ENCODE results near the gene IKZF4. TPM values are rescaled to one million over a fixed set of nuclear protein-coding genes. Genes with fewer than 3 reads are reported as not detected.

IKZF4 gene
- total and polyA plus RNA-seq, 7 donors, result 1.6 to 8.2 (median 5.9) TPM

Other genes with a start within 250 kb of the IKZF4 start
- 10 to 100 TPM; 38.3 to 52.6 (median 43.0) TPM for gene SARNP, start 203.3 kb upstream of the IKZF4 start, total RNA-seq
- 10 to 100 TPM; 72.6 to 98.0 (median 81.5) TPM for gene SARNP, start 203.3 kb upstream of the IKZF4 start, polyA plus RNA-seq
- 10 to 100 TPM; 12.6 to 27.2 (median 15.0) TPM for gene ORMDL2, start 203.0 kb upstream of the IKZF4 start, total RNA-seq
- gene ORMDL2, start 203.0 kb upstream of the IKZF4 start, polyA plus RNA-seq, result 10 to 100 TPM; 21.6 to 68.2 (median 24.3) TPM
- 10 to 100 TPM; 10.8 to 15.5 (median 12.6) TPM for gene DNAJC14, start 191.5 kb upstream of the IKZF4 start, total RNA-seq
- 10 to 100 TPM; 10.5 to 23.8 (median 20.1) TPM for gene DNAJC14, start 191.5 kb upstream of the IKZF4 start, polyA plus RNA-seq
- 1 to 10 TPM; 1.4 to 2.8 (median 1.8) TPM for gene MMP19, start 178.1 kb upstream of the IKZF4 start, total RNA-seq
- 1 to 10 TPM in 2 of 3 donors, under 1 TPM in 1; 0.66 to 4.1 (median 1.1) TPM for gene MMP19, start 178.1 kb upstream of the IKZF4 start, polyA plus RNA-seq
- 10 to 100 TPM; 14.6 to 20.6 (median 18.0) TPM for gene PYM1, start 93.1 kb upstream of the IKZF4 start, total RNA-seq
- gene PYM1, start 93.1 kb upstream of the IKZF4 start, polyA plus RNA-seq, result 10 to 100 TPM; 19.0 to 39.8 (median 26.1) TPM
- gene DGKA, start 89.9 kb upstream of the IKZF4 start, total RNA-seq, result 1 to 10 TPM; 4.3 to 5.4 (median 4.9) TPM
- 1 to 10 TPM; 2.0 to 2.6 (median 2.0) TPM for gene DGKA, start 89.9 kb upstream of the IKZF4 start, polyA plus RNA-seq
- gene PMEL, start 55.0 kb upstream of the IKZF4 start, total RNA-seq, result under 1 TPM in 1 of 4 donors, not detected in 3; 0.37 TPM
- gene PMEL, start 55.0 kb upstream of the IKZF4 start, polyA plus RNA-seq, result under 1 TPM; 0.14 to 0.23 (median 0.20) TPM
- gene CDK2, start 54.2 kb upstream of the IKZF4 start, total RNA-seq, result 10 to 100 TPM in 1 of 4 donors, 1 to 10 TPM in 3; 6.3 to 12.0 (median 7.9) TPM
- gene CDK2, start 54.2 kb upstream of the IKZF4 start, polyA plus RNA-seq, result 10 to 100 TPM in 2 of 3 donors, 1 to 10 TPM in 1; 5.1 to 13.9 (median 10.2) TPM
- gene RAB5B, start 47.0 kb upstream of the IKZF4 start, total RNA-seq, result 100 to 1,000 TPM in 2 of 4 donors, 10 to 100 TPM in 2; 92.8 to 107 (median 103) TPM
- gene RAB5B, start 47.0 kb upstream of the IKZF4 start, polyA plus RNA-seq, result 10 to 100 TPM; 36.8 to 83.6 (median 52.1) TPM
- gene SUOX, start 23.8 kb upstream of the IKZF4 start, total RNA-seq, result 10 to 100 TPM; 12.1 to 24.6 (median 15.6) TPM
- 10 to 100 TPM; 13.8 to 25.5 (median 15.5) TPM for gene SUOX, start 23.8 kb upstream of the IKZF4 start, polyA plus RNA-seq
- 10 to 100 TPM; 16.6 to 49.8 (median 23.6) TPM for gene RPS26, start 20.9 kb downstream of the IKZF4 start, total RNA-seq
- gene RPS26, start 20.9 kb downstream of the IKZF4 start, polyA plus RNA-seq, result 1,000 to 10,000 TPM in 1 of 3 donors, 100 to 1,000 TPM in 2; 712 to 1,360 (median 853) TPM
- gene ERBB3, start 59.1 kb downstream of the IKZF4 start, total RNA-seq, result 1 to 10 TPM in 2 of 4 donors, under 1 TPM in 2; 0.71 to 3.9 (median 1.3) TPM
- gene ERBB3, start 59.1 kb downstream of the IKZF4 start, polyA plus RNA-seq, result under 1 TPM; 0.13 to 0.26 (median 0.26) TPM
- 100 to 1,000 TPM in 3 of 4 donors, 10 to 100 TPM in 1; 75.3 to 138 (median 112) TPM for gene PA2G4, start 83.5 kb downstream of the IKZF4 start, total RNA-seq
- gene PA2G4, start 83.5 kb downstream of the IKZF4 start, polyA plus RNA-seq, result 100 to 1,000 TPM; 115 to 258 (median 157) TPM
- 1,000 to 10,000 TPM; 2,052 to 2,475 (median 2,223) TPM for gene RPL41, start 95.6 kb downstream of the IKZF4 start, total RNA-seq
- 1,000 to 10,000 TPM; 3,632 to 4,096 (median 3,726) TPM for gene RPL41, start 95.6 kb downstream of the IKZF4 start, polyA plus RNA-seq
- gene ZC3H10, start 97.2 kb downstream of the IKZF4 start, total RNA-seq, result 10 to 100 TPM in 1 of 4 donors, 1 to 10 TPM in 3; 5.0 to 10.3 (median 6.6) TPM
- gene ZC3H10, start 97.2 kb downstream of the IKZF4 start, polyA plus RNA-seq, result 1 to 10 TPM; 3.5 to 7.8 (median 4.5) TPM
- gene ESYT1, start 107.2 kb downstream of the IKZF4 start, total RNA-seq, result 10 to 100 TPM; 36.7 to 57.4 (median 44.4) TPM
- gene ESYT1, start 107.2 kb downstream of the IKZF4 start, polyA plus RNA-seq, result 10 to 100 TPM; 20.2 to 40.6 (median 21.0) TPM
- gene MYL6B, start 131.5 kb downstream of the IKZF4 start, total RNA-seq, result 1,000 to 10,000 TPM in 1 of 4 donors, 100 to 1,000 TPM in 3; 113 to 2,222 (median 606) TPM
- gene MYL6B, start 131.5 kb downstream of the IKZF4 start, polyA plus RNA-seq, result 100 to 1,000 TPM; 151 to 786 (median 413) TPM
- 100 to 1,000 TPM; 216 to 395 (median 291) TPM for gene MYL6, start 137.3 kb downstream of the IKZF4 start, total RNA-seq
- 100 to 1,000 TPM; 384 to 711 (median 489) TPM for gene MYL6, start 137.3 kb downstream of the IKZF4 start, polyA plus RNA-seq
- gene SMARCC2, start 168.4 kb downstream of the IKZF4 start, total RNA-seq, result 10 to 100 TPM; 49.8 to 78.7 (median 69.7) TPM
- 10 to 100 TPM; 16.5 to 46.1 (median 26.5) TPM for gene SMARCC2, start 168.4 kb downstream of the IKZF4 start, polyA plus RNA-seq
- 10 to 100 TPM; 22.4 to 41.7 (median 34.8) TPM for gene RNF41, start 200.9 kb downstream of the IKZF4 start, total RNA-seq
- 10 to 100 TPM; 21.9 to 54.9 (median 22.9) TPM for gene RNF41, start 200.9 kb downstream of the IKZF4 start, polyA plus RNA-seq
- gene NABP2, start 203.3 kb downstream of the IKZF4 start, total RNA-seq, result 10 to 100 TPM; 27.2 to 32.1 (median 29.8) TPM
- 10 to 100 TPM; 27.1 to 65.7 (median 31.0) TPM for gene NABP2, start 203.3 kb downstream of the IKZF4 start, polyA plus RNA-seq
- not detected for gene SLC39A5, start 209.0 kb downstream of the IKZF4 start, total RNA-seq
- under 1 TPM in 2 of 3 donors, not detected in 1; 0.16 to 0.23 TPM for gene SLC39A5, start 209.0 kb downstream of the IKZF4 start, polyA plus RNA-seq
- 10 to 100 TPM; 14.2 to 37.5 (median 21.5) TPM for gene ANKRD52, start 237.3 kb downstream of the IKZF4 start, total RNA-seq
- 10 to 100 TPM in 1 of 3 donors, 1 to 10 TPM in 2; 5.7 to 33.6 (median 6.5) TPM for gene ANKRD52, start 237.3 kb downstream of the IKZF4 start, polyA plus RNA-seq
- 10 to 100 TPM; 24.3 to 86.6 (median 54.7) TPM for gene COQ10A, start 245.9 kb downstream of the IKZF4 start, total RNA-seq
- gene COQ10A, start 245.9 kb downstream of the IKZF4 start, polyA plus RNA-seq, result 100 to 1,000 TPM in 1 of 3 donors, 10 to 100 TPM in 2; 16.2 to 105 (median 63.5) TPM